ENCODE measurements around the gene CAMK1D.

CAMK1D gene

DNA sequence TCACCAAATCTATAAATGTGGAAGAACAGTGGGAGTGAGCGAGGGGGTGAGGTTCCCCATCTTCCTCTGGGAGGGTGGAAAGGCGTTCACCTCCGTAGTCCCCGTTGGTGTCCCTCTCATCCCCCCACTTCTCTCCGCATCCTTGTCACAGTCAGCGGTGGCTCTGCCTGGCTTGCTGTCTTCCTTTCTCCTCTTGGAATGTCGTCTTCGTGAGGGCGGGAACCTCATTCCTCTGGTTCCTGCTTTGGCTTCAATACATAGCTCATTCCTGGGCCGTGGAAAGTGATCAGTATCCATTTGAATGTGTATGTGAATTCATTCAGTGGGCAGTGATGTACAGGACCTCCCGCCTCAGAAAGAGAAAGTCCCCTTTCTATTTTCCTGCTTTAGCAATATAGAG, 289.4 kb downstream of the CAMK1D start (continued):
- TF ChIP-seq, protein P1, sequence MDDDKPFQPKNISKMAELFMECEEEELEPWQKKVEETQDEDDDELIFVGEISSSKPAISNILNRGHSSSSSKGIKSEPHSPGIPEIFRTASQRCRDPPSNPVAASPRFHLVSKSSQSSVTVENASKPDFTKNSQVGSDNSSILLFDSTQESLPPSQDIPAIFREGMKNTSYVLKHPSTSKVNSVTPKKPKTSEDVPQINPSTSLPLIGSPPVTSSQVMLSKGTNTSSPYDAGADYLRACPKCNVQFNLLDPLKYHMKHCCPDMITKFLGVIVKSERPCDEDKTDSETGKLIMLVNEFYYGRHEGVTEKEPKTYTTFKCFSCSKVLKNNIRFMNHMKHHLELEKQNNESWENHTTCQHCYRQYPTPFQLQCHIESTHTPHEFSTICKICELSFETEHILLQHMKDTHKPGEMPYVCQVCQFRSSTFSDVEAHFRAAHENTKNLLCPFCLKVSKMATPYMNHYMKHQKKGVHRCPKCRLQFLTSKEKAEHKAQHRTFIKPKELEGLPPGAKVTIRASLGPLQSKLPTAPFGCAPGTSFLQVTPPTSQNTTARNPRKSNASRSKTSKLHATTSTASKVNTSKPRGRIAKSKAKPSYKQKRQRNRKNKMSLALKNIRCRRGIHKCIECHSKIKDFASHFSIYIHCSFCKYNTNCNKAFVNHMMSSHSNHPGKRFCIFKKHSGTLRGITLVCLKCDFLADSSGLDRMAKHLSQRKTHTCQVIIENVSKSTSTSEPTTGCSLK (tag by site-specific recombination; IDR thresholded peaks at IDR 0.05), result no peak
- no peak for TF ChIP-seq ZNF837 (tag by site-specific recombination; IDR thresholded peaks at IDR 0.05)
- no peak for TF ChIP-seq SCRT1 (tag by site-specific recombination; IDR thresholded peaks at IDR 0.05; ENCODE audit: borderline replicate concordance)
- no peak for TF ChIP-seq ZNF777 (tag by site-specific recombination; IDR thresholded peaks at IDR 0.05; ENCODE audit: borderline replicate concordance)

DNA sequence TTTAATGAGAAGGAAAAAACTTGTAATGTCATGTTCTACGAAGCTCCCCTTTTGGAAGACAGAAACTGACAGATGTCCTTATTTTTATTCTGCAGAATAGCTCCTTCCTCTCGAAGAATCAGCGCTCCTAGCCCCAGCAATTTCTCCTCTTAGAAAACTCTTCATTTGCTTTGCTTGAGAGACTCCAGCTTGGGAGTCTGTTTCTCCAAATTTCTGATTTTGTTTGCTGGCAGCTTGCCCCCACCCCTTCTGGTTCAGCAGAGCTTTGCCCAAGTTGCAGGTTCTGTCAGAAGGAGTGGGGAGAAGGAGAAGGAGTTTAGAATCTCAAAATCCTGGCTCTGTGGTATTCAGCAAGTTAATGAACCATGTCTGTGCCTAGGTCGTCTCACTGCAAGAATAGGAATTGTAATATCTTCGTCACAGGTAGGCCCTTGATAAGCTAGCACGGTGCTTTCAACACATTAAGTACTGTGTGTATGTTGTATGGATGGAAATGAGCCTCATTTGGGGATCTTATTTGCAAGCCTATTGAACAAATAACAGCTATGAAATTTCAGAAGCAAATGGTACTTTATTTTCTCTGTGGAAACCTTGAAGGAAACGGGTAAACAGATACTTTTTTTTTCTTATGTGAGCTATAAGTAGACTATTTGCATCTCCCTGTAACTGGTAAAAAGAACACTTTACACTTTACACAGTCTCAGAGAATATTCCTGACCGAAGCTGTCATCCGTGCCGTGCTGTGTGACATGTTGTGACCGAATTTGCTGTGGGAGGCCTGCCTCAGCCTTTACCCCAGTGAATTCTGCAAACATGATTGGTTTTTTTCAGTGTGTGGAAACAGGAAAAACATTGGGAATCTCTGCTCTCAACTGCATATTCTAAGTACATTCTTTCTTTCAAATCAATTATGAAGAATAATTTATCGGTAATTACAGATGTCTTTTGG, 290.9 kb downstream of the CAMK1D start:
- no peaks in the 10 kb centered on the region for H3K9me3 ChIP-seq (ENCODE audit: control insufficient read depth, insufficient read depth, low read depth, low read length)
- no peak overlapping the region for H3K27ac ChIP-seq (ENCODE audit: extremely low read depth, low read depth, low read length)
- CTCF ChIA-PET, result interaction anchor here (0.7 kb wide), 2 partner anchors 12 to 278 kb away, joined by 3 to 4 read pairs; no protein-coding TSS in a partner anchor
- no peak overlapping the region for H3K4me3 ChIP-seq (ENCODE audit: low read depth, low read length)
- TF ChIP-seq ZNF701 (tag by site-specific recombination; IDR thresholded peaks at IDR 0.05), result no peak
- POLR2A ChIA-PET, result no interaction called here
- H3K36me3 ChIP-seq (ENCODE audit: control insufficient read depth in 2 of 2, insufficient read depth in 1 of 2, low read length in 2 of 2), result no peaks in the 10 kb centered on the region
- peaks cover 6% of the 10 kb centered on the region for H3K4me1 ChIP-seq (ENCODE audit: control insufficient read depth, insufficient read depth, low read length)

- peaks cover 3% of the 10 kb centered on the region for H3K4me1 ChIP-seq (ENCODE audit: control insufficient read depth, insufficient read depth, low read length)
- CTCF ChIA-PET, result no interaction called here
- POLR2A ChIA-PET, result no interaction called here
Measured at GRCh38 chr10:12642036-12642435, 292.7 kb downstream of the CAMK1D start.

More at GRCh38 chr10:12642036-12642435, 292.7 kb downstream of the CAMK1D start:
- Histone ChIP-seq H3K9me3 (ENCODE audit: control insufficient read depth, insufficient read depth, low read depth, low read length) (no peaks in the 10 kb centered on the region), H3K36me3 (ENCODE audit: control insufficient read depth in 2 of 2, insufficient read depth in 1 of 2, low read length in 2 of 2) (no peaks in the 10 kb centered on the region), H3K4me3 (ENCODE audit: low read depth, low read length) (no peak overlapping the region), H3K27ac (ENCODE audit: extremely low read depth, low read depth, low read length) (no peak overlapping the region)
- TF ChIP-seq FEZF1 (tag by site-specific recombination; IDR thresholded peaks at IDR 0.05) (no peak), ZBTB20 (tag by site-specific recombination; IDR thresholded peaks at IDR 0.05) (no peak), ZNF26 (tag by site-specific recombination; IDR thresholded peaks at IDR 0.05) (no peak), TSHZ1 (tag by site-specific recombination; IDR thresholded peaks at IDR 0.05; ENCODE audit: borderline replicate concordance) (no peak), ZNF837 (tag by site-specific recombination; IDR thresholded peaks at IDR 0.05) (no peak)

Measured in HEK293 (cell line).